ENCODE results near the gene GAB3. TPM values are rescaled to one million over a fixed set of nuclear protein-coding genes. Genes with fewer than 3 reads are reported as not detected.

GAB3 gene
- total and polyA plus RNA-seq, 4 donors, result 0.66 to 10.4 (median 1.6) TPM

DNA sequence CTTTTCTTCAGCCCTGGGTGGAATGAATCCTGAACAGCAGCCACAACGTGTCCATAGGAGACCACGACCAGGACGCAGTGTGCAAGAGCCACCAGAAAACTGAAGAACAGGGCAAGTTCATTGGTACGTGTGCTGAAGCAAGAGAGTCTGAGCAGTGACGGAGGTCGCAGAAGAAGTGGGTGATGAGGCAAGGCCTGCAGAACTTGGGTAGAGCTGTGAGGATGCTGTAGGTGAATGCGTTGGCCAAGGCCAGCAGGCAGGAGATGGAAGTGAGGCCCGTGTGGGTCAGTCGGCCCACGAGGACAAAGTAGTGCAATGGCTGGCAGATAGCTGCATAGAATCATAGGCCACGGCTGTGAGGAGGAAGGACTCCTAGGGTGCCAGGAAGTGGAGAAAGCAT is 91.9 kb downstream of the GAB3 start:
- Histone ChIP-seq H3K27ac (ENCODE audit: low read depth in 1 of 2, low read length in 2 of 2) (no peak overlapping the region), H3K4me1 (ENCODE audit: control insufficient read depth in 4 of 4, insufficient read depth in 4 of 4, low read length in 3 of 4) (no peaks in the 10 kb centered on the region), H3K9me3 (ENCODE audit: control insufficient read depth in 4 of 4, low read length in 3 of 4) (peaks cover 0 to 4% (median 1%) of the 10 kb centered on the region in 4 donors), H3K9ac (ENCODE audit: low read depth in 1 of 2, low read length in 2 of 2) (no peak overlapping the region), H3K36me3 (ENCODE audit: control insufficient read depth in 4 of 4, insufficient read depth in 3 of 4, low read depth in 1 of 4, low read length in 3 of 4) (no peaks in the 10 kb centered on the region), H3K4me3 (ENCODE audit: low read depth in 1 of 3, low read length in 3 of 3) (no peak overlapping the region), H3K27me3 (ENCODE audit: control insufficient read depth in 4 of 4, insufficient read depth in 4 of 4, low read length in 3 of 4) (no peaks in the 10 kb centered on the region)
- no peak for DNase-seq (ENCODE audit: low spot score)
- TF ChIP-seq, protein P1, sequence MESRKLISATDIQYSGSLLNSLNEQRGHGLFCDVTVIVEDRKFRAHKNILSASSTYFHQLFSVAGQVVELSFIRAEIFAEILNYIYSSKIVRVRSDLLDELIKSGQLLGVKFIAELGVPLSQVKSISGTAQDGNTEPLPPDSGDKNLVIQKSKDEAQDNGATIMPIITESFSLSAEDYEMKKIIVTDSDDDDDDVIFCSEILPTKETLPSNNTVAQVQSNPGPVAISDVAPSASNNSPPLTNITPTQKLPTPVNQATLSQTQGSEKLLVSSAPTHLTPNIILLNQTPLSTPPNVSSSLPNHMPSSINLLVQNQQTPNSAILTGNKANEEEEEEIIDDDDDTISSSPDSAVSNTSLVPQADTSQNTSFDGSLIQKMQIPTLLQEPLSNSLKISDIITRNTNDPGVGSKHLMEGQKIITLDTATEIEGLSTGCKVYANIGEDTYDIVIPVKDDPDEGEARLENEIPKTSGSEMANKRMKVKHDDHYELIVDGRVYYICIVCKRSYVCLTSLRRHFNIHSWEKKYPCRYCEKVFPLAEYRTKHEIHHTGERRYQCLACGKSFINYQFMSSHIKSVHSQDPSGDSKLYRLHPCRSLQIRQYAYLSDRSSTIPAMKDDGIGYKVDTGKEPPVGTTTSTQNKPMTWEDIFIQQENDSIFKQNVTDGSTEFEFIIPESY (IDR thresholded peaks at IDR 0.05), result no peak
- TF ChIP-seq HNF4A (conservative IDR thresholded peaks at IDR 0.05), result no peak
- TF ChIP-seq RXRA (IDR thresholded peaks at IDR 0.05), result no peak
- TF ChIP-seq FOXA2 (IDR thresholded peaks at IDR 0.05), result no peak
- TF ChIP-seq RAD21 (IDR thresholded peaks at IDR 0.05), result no peak
- TF ChIP-seq SP1 (IDR thresholded peaks at IDR 0.05), result no peak
- TF ChIP-seq JUND (IDR thresholded peaks at IDR 0.05), result no peak
- no peak for TF ChIP-seq EGR1 (IDR thresholded peaks at IDR 0.05; ENCODE audit: low read depth in 2 of 2)
- TF ChIP-seq TAF1 (conservative IDR thresholded peaks at IDR 0.05), result no peak
- no peak for TF ChIP-seq FOXA1 (IDR thresholded peaks at IDR 0.05)
- no peak for TF ChIP-seq HNF4G (IDR thresholded peaks at IDR 0.05)
- TF ChIP-seq, protein P2, sequence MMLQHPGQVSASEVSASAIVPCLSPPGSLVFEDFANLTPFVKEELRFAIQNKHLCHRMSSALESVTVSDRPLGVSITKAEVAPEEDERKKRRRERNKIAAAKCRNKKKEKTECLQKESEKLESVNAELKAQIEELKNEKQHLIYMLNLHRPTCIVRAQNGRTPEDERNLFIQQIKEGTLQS (IDR thresholded peaks at IDR 0.05), result no peak
- TF ChIP-seq, protein P3, sequence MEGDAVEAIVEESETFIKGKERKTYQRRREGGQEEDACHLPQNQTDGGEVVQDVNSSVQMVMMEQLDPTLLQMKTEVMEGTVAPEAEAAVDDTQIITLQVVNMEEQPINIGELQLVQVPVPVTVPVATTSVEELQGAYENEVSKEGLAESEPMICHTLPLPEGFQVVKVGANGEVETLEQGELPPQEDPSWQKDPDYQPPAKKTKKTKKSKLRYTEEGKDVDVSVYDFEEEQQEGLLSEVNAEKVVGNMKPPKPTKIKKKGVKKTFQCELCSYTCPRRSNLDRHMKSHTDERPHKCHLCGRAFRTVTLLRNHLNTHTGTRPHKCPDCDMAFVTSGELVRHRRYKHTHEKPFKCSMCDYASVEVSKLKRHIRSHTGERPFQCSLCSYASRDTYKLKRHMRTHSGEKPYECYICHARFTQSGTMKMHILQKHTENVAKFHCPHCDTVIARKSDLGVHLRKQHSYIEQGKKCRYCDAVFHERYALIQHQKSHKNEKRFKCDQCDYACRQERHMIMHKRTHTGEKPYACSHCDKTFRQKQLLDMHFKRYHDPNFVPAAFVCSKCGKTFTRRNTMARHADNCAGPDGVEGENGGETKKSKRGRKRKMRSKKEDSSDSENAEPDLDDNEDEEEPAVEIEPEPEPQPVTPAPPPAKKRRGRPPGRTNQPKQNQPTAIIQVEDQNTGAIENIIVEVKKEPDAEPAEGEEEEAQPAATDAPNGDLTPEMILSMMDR (IDR thresholded peaks at IDR 0.05; ENCODE audit: low read depth, low read length, missing input control), result no peak
- TF ChIP-seq, protein P4, sequence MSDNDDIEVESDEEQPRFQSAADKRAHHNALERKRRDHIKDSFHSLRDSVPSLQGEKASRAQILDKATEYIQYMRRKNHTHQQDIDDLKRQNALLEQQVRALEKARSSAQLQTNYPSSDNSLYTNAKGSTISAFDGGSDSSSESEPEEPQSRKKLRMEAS (IDR thresholded peaks at IDR 0.05), result no peak
- no peak for TF ChIP-seq NR2F2 (IDR thresholded peaks at IDR 0.05)
- TF ChIP-seq, protein P5, sequence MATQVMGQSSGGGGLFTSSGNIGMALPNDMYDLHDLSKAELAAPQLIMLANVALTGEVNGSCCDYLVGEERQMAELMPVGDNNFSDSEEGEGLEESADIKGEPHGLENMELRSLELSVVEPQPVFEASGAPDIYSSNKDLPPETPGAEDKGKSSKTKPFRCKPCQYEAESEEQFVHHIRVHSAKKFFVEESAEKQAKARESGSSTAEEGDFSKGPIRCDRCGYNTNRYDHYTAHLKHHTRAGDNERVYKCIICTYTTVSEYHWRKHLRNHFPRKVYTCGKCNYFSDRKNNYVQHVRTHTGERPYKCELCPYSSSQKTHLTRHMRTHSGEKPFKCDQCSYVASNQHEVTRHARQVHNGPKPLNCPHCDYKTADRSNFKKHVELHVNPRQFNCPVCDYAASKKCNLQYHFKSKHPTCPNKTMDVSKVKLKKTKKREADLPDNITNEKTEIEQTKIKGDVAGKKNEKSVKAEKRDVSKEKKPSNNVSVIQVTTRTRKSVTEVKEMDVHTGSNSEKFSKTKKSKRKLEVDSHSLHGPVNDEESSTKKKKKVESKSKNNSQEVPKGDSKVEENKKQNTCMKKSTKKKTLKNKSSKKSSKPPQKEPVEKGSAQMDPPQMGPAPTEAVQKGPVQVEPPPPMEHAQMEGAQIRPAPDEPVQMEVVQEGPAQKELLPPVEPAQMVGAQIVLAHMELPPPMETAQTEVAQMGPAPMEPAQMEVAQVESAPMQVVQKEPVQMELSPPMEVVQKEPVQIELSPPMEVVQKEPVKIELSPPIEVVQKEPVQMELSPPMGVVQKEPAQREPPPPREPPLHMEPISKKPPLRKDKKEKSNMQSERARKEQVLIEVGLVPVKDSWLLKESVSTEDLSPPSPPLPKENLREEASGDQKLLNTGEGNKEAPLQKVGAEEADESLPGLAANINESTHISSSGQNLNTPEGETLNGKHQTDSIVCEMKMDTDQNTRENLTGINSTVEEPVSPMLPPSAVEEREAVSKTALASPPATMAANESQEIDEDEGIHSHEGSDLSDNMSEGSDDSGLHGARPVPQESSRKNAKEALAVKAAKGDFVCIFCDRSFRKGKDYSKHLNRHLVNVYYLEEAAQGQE (IDR thresholded peaks at IDR 0.05), result no peak
- no peak for TF ChIP-seq GABPA (IDR thresholded peaks at IDR 0.05 in 1 of 2, conservative IDR thresholded peaks at IDR 0.05 in 1 of 2)
- no peak for TF ChIP-seq YY1 (IDR thresholded peaks at IDR 0.05)
- WGBS, result 93% methylated on average over 11 of the region's 11 CpGs
